Measurements from ENCODE around the gene DPYSL5.
"Not testable (repeated sequence)": the region's sequence is repeated elsewhere in the genome, so short reads cannot be mapped to it uniquely, and the experiment has no call there.

The DPYSL5 gene

GRCh38 chr2:26882220-26882619 is 34.3 kb downstream of the DPYSL5 start:
- not testable (repeated sequence) for H4K12ac ChIP-seq (ENCODE audit: low read depth, low read length)
- no CpG with 5 or more reads among the region's 3 CpGs for WGBS (ENCODE audit: extremely low coverage, insufficient coverage, insufficient read length)

DNA sequence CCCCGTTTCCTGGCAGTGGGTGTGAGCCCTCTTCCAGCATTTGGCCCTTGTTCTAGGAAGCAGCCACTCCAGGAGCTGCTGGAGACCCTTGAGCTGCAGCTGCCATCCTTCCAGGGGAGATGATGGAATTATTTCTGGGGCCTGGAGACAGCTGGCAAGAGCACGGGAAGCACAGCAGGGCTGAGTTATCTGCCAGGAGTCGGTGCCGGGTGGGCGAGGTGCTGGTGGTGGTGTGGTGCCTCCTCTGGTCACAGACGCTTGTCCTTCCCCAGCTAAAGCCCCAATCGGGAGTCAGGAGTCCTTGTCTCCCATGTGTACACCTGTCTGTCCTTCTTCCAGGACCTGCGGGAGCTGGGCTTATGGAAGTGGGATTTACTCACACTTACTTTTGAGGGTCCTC is 36.0 kb downstream of the DPYSL5 start:
- no CpG with 5 or more reads among the region's 8 CpGs for WGBS (ENCODE audit: extremely low coverage, insufficient coverage, insufficient read length)
- no peak overlapping the region for H3K9ac ChIP-seq (ENCODE audit: low read length)
- H2BK120ac ChIP-seq (ENCODE audit: insufficient read depth, low read length, poor library complexity) = no peak overlapping the region

More at GRCh38 chr2:26882220-26882619, 34.3 kb downstream of the DPYSL5 start:
- DNase-seq; H4K8ac ChIP-seq (ENCODE audit: low read depth, low read length); H3K27me3 ChIP-seq (ENCODE audit: insufficient read depth, low read length); H2AK5ac ChIP-seq (ENCODE audit: low read length); H3K9me3 ChIP-seq (ENCODE audit: insufficient read depth, low read depth, low read length); H2AFZ ChIP-seq (ENCODE audit: insufficient read depth, low read length, poor library complexity); H3K18ac ChIP-seq (ENCODE audit: low read length); H3K4me2 ChIP-seq (ENCODE audit: low read length); H3K14ac ChIP-seq (ENCODE audit: low read length); H3K27ac ChIP-seq (ENCODE audit: low read depth, low read length); H3K4ac ChIP-seq (ENCODE audit: low read depth, low read length); H3K79me1 ChIP-seq (ENCODE audit: low read length); H2BK120ac ChIP-seq (ENCODE audit: insufficient read depth, low read length, poor library complexity); H2BK12ac ChIP-seq (ENCODE audit: low read length); H3K79me2 ChIP-seq (ENCODE audit: control insufficient read depth, insufficient read depth, low read length, poor library complexity); H3K23ac ChIP-seq (ENCODE audit: low read length); H3K36me3 ChIP-seq (ENCODE audit: control insufficient read depth in 1 of 2, insufficient read depth in 2 of 2, low read length in 2 of 2); H3K4me1 ChIP-seq (ENCODE audit: control insufficient read depth in 1 of 2, insufficient read depth in 2 of 2, low read length in 2 of 2); H3K4me3 ChIP-seq (ENCODE audit: low read depth, low read length); H3K9ac ChIP-seq (ENCODE audit: low read length); H2BK5ac ChIP-seq (ENCODE audit: low read depth, low read length, poor library complexity); H4K91ac ChIP-seq (ENCODE audit: low read depth, low read length): not testable (repeated sequence)

GRCh38 chr2:26884486-26884885 is 36.6 kb downstream of the DPYSL5 start:
- H3K23ac ChIP-seq (ENCODE audit: low read length) = no peak overlapping the region
- H2AK5ac ChIP-seq (ENCODE audit: low read length) = no peak overlapping the region
- no peaks in the 10 kb centered on the region for H3K79me1 ChIP-seq (ENCODE audit: low read length)
- no peaks in the 10 kb centered on the region for H3K27me3 ChIP-seq (ENCODE audit: insufficient read depth, low read length)
- no peaks in the 10 kb centered on the region for H3K36me3 ChIP-seq (ENCODE audit: control insufficient read depth in 1 of 2, insufficient read depth in 2 of 2, low read length in 2 of 2)
- H3K18ac ChIP-seq (ENCODE audit: low read length) = no peak overlapping the region
- H3K4me1 ChIP-seq (ENCODE audit: control insufficient read depth in 1 of 2, insufficient read depth in 2 of 2, low read length in 2 of 2) = no peaks in the 10 kb centered on the region
- H3K79me2 ChIP-seq (ENCODE audit: control insufficient read depth, insufficient read depth, low read length, poor library complexity) = no peaks in the 10 kb centered on the region
- no peak overlapping the region for H3K4me3 ChIP-seq (ENCODE audit: low read depth, low read length)
- no peak overlapping the region for H4K12ac ChIP-seq (ENCODE audit: low read depth, low read length)
- H2BK120ac ChIP-seq (ENCODE audit: insufficient read depth, low read length, poor library complexity) = no peak overlapping the region
- H4K8ac ChIP-seq (ENCODE audit: low read depth, low read length) = no peak overlapping the region
- no peak overlapping the region for H3K9ac ChIP-seq (ENCODE audit: low read length)
- no peak overlapping the region for H2BK12ac ChIP-seq (ENCODE audit: low read length)
- no peak overlapping the region for H3K14ac ChIP-seq (ENCODE audit: low read length)
- H3K4me2 ChIP-seq (ENCODE audit: low read length) = no peak overlapping the region
- H2BK5ac ChIP-seq (ENCODE audit: low read depth, low read length, poor library complexity) = no peak overlapping the region
- no peak overlapping the region for H3K4ac ChIP-seq (ENCODE audit: low read depth, low read length)
- no peak overlapping the region for H2AFZ ChIP-seq (ENCODE audit: insufficient read depth, low read length, poor library complexity)
- no peak overlapping the region for H4K91ac ChIP-seq (ENCODE audit: low read depth, low read length)
- no peaks in the 10 kb centered on the region for H3K9me3 ChIP-seq (ENCODE audit: insufficient read depth, low read depth, low read length)
- WGBS (ENCODE audit: extremely low coverage, insufficient coverage, insufficient read length) = no CpG with 5 or more reads among the region's 3 CpGs
- no peak overlapping the region for H3K27ac ChIP-seq (ENCODE audit: low read depth, low read length)
- no peak for DNase-seq

More for the DNA sequence above, 36.0 kb downstream of the DPYSL5 start:
- H3K4ac ChIP-seq (ENCODE audit: low read depth, low read length) = no peak overlapping the region
- no peak overlapping the region for H3K4me3 ChIP-seq (ENCODE audit: low read depth, low read length)
- H3K18ac ChIP-seq (ENCODE audit: low read length) = no peak overlapping the region
- H3K4me1 ChIP-seq (ENCODE audit: control insufficient read depth in 1 of 2, insufficient read depth in 2 of 2, low read length in 2 of 2) = no peaks in the 10 kb centered on the region
- H3K27me3 ChIP-seq (ENCODE audit: insufficient read depth, low read length) = no peaks in the 10 kb centered on the region
- no peak overlapping the region for H2AFZ ChIP-seq (ENCODE audit: insufficient read depth, low read length, poor library complexity)
- H3K14ac ChIP-seq (ENCODE audit: low read length) = no peak overlapping the region
- no peak overlapping the region for H3K27ac ChIP-seq (ENCODE audit: low read depth, low read length)
- H4K91ac ChIP-seq (ENCODE audit: low read depth, low read length) = no peak overlapping the region
- no peaks in the 10 kb centered on the region for H3K79me2 ChIP-seq (ENCODE audit: control insufficient read depth, insufficient read depth, low read length, poor library complexity)
- DNase-seq = no peak
- H2BK5ac ChIP-seq (ENCODE audit: low read depth, low read length, poor library complexity) = no peak overlapping the region
- H3K36me3 ChIP-seq (ENCODE audit: control insufficient read depth in 1 of 2, insufficient read depth in 2 of 2, low read length in 2 of 2) = no peaks in the 10 kb centered on the region
- H3K79me1 ChIP-seq (ENCODE audit: low read length) = no peaks in the 10 kb centered on the region
- no peak overlapping the region for H2BK12ac ChIP-seq (ENCODE audit: low read length)
- H3K9me3 ChIP-seq (ENCODE audit: insufficient read depth, low read depth, low read length) = no peaks in the 10 kb centered on the region
- H4K8ac ChIP-seq (ENCODE audit: low read depth, low read length) = no peak overlapping the region
- no peak overlapping the region for H2AK5ac ChIP-seq (ENCODE audit: low read length)
- no peak overlapping the region for H4K12ac ChIP-seq (ENCODE audit: low read depth, low read length)
- H3K23ac ChIP-seq (ENCODE audit: low read length) = no peak overlapping the region
- no peak overlapping the region for H3K4me2 ChIP-seq (ENCODE audit: low read length)

DNA sequence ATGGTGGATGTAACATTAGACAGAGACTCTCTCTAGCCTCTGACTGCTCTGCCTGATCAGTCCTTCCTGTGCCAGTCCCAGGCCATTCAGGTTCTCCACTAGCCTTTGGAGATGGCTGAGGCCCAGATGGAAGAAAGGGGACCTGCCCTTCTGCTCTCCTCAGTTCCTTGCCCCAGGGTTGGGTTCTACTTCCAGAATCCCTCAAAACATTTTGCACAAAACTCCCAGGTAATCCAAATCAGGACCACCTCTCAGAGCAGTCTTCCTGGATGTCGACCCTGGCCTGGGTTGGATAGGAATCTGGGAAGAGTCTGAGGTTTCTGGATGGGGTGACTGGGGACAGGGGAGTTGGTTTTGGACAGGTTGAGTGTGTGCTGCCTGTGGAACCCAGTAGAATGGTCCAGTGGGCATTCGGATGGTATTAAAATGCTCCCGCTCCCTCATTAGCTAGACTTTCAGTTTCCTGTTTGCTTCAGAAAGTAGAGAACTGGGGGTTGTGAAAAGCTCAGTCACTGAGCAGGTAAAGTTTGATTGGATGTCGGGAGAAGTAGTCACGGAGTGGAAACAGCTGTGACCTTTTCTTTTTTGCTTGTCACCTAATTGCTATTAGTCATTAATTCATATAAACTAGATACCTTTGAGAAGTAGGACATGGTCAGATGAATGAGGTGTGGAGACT is 37.9 kb downstream of the DPYSL5 start:
- Histone ChIP-seq H3K27me3 (ENCODE audit: insufficient read depth, low read length) (no peaks in the 10 kb centered on the region), H3K27ac (ENCODE audit: low read depth, low read length) (no peak overlapping the region), H2AK5ac (ENCODE audit: low read length) (no peak overlapping the region), H3K18ac (ENCODE audit: low read length) (no peak overlapping the region), H3K23ac (ENCODE audit: low read length) (no peak overlapping the region), H3K9me3 (ENCODE audit: insufficient read depth, low read depth, low read length) (no peaks in the 10 kb centered on the region), H3K4me3 (ENCODE audit: low read depth, low read length) (no peak overlapping the region), H3K4me2 (ENCODE audit: low read length) (no peak overlapping the region), H2AFZ (ENCODE audit: insufficient read depth, low read length, poor library complexity) (no peak overlapping the region), H3K9ac (ENCODE audit: low read length) (no peak overlapping the region), H3K36me3 (ENCODE audit: control insufficient read depth in 1 of 2, insufficient read depth in 2 of 2, low read length in 2 of 2) (no peaks in the 10 kb centered on the region), H2BK120ac (ENCODE audit: insufficient read depth, low read length, poor library complexity) (no peak overlapping the region), H3K4ac (ENCODE audit: low read depth, low read length) (no peak overlapping the region), H4K8ac (ENCODE audit: low read depth, low read length) (no peak overlapping the region), H3K4me1 (ENCODE audit: control insufficient read depth in 1 of 2, insufficient read depth in 2 of 2, low read length in 2 of 2) (no peaks in the 10 kb centered on the region), H3K79me2 (ENCODE audit: control insufficient read depth, insufficient read depth, low read length, poor library complexity) (no peaks in the 10 kb centered on the region), H4K91ac (ENCODE audit: low read depth, low read length) (no peak overlapping the region), H3K14ac (ENCODE audit: low read length) (no peak overlapping the region), H2BK12ac (ENCODE audit: low read length) (no peak overlapping the region), H2BK5ac (ENCODE audit: low read depth, low read length, poor library complexity) (no peak overlapping the region), H3K79me1 (ENCODE audit: low read length) (no peaks in the 10 kb centered on the region), H4K12ac (ENCODE audit: low read depth, low read length) (no peak overlapping the region)
- no peak for DNase-seq
- no CpG with 5 or more reads among the region's 5 CpGs for WGBS (ENCODE audit: extremely low coverage, insufficient coverage, insufficient read length)

All from trophoblast cell (in vitro differentiated cells and primary cell).